IPS DF 19.7 (cell line): ENCODE results near the gene AGBL1.

Source experiments
- DNase-seq: peaks from one replicate; pipeline ENCODE4 v3.0.0-alpha.2; 2013; ENCODE audit warnings: low read depth, low spot score

The AGBL1 gene

GRCh38 chr15:86711476-86711875 lies 631.8 kb downstream of the AGBL1 start:
- no peak for DNase-seq

- DNase-seq, result no peak
Observed at GRCh38 chr15:86714241-86714640, 634.6 kb downstream of the AGBL1 start.

GRCh38 chr15:86725628-86726027 lies 646.0 kb downstream of the AGBL1 start:
- no peak for DNase-seq

GRCh38 chr15:86735247-86736040 lies 655.8 kb downstream of the AGBL1 start:
- no peak for DNase-seq

GRCh38 chr15:86741917-86742316 lies 662.2 kb downstream of the AGBL1 start:
- DNase-seq, result no peak

- DNase-seq, result peak; percentile 30
Observed at GRCh38 chr15:86743283-86743903, 663.7 kb downstream of the AGBL1 start.

- no peak for DNase-seq
Observed at GRCh38 chr15:86744198-86744780, 664.6 kb downstream of the AGBL1 start.

GRCh38 chr15:86751116-86751515 lies 671.4 kb downstream of the AGBL1 start:
- DNase-seq, result no peak

- DNase-seq, result no peak
Observed at GRCh38 chr15:86754846-86755245, 675.2 kb downstream of the AGBL1 start.

- no peak for DNase-seq
Observed at GRCh38 chr15:86756688-86757087, 677.0 kb downstream of the AGBL1 start.

GRCh38 chr15:86759800-86760523 lies 680.3 kb downstream of the AGBL1 start:
- DNase-seq, result no peak

GRCh38 chr15:86762874-86763273 lies 683.2 kb downstream of the AGBL1 start:
- no peak for DNase-seq

GRCh38 chr15:86764021-86764420 lies 684.4 kb downstream of the AGBL1 start:
- DNase-seq, result no peak

- no peak for DNase-seq
Observed at GRCh38 chr15:86765281-86765680, 685.6 kb downstream of the AGBL1 start.

- no peak for DNase-seq
Observed at GRCh38 chr15:86772369-86773059, 692.8 kb downstream of the AGBL1 start.

GRCh38 chr15:86773736-86774135 lies 694.1 kb downstream of the AGBL1 start:
- no peak for DNase-seq

- no peak for DNase-seq
Observed at GRCh38 chr15:86776145-86776544, 696.5 kb downstream of the AGBL1 start.

- no peak for DNase-seq
Observed at GRCh38 chr15:86796521-86796920, 716.9 kb downstream of the AGBL1 start.

- no peak for DNase-seq
Observed at GRCh38 chr15:86797135-86797534, 717.5 kb downstream of the AGBL1 start.

GRCh38 chr15:86799226-86799625 lies 719.6 kb downstream of the AGBL1 start:
- DNase-seq, result no peak

- DNase-seq, result no peak
Observed at GRCh38 chr15:86802244-86802643, 722.6 kb downstream of the AGBL1 start.

- no peak for DNase-seq
Observed at GRCh38 chr15:86804406-86804805, 724.7 kb downstream of the AGBL1 start.
